HEK293 (cell line): Measurements from ENCODE around the gene C1orf56.

Source experiments
- CTCF ChIP-seq: fragments of 450-650 bp; formaldehyde crosslinking; IDR thresholded peaks from 2 replicates; pipeline ENCODE4 v1.5.1; 2016; ENCODE audit warnings: missing biosample characterization, missing genetic modification characterization
- SP2 ChIP-seq: fragments of 450-650 bp; formaldehyde crosslinking; IDR thresholded peaks from 2 replicates; pipeline ENCODE4 v1.5.1; 2016; ENCODE audit warnings: missing biosample characterization, missing genetic modification characterization
- ZBTB1 ChIP-seq: fragments of 450-650 bp; formaldehyde crosslinking; IDR thresholded peaks from 2 replicates; pipeline ENCODE4 v1.5.1; 2016; ENCODE audit warnings: missing biosample characterization, missing genetic modification characterization
- ZNF140 ChIP-seq: fragments of 450-650 bp; formaldehyde crosslinking; IDR thresholded peaks from 2 replicates; pipeline ENCODE4 v1.5.1; 2016; ENCODE audit warnings: missing biosample characterization, missing genetic modification characterization
- ZNF366 ChIP-seq: fragments of 450-650 bp; formaldehyde crosslinking; conservative IDR thresholded peaks from 2 replicates; pipeline ENCODE4 v1.5.1; 2016; ENCODE audit warnings: missing biosample characterization, missing genetic modification characterization
- ZNF558 ChIP-seq: fragments of 450-650 bp; formaldehyde crosslinking; IDR thresholded peaks from 2 replicates; pipeline ENCODE4 v1.5.1; 2016; ENCODE audit warnings: missing biosample characterization, missing genetic modification characterization
- ZNF580 ChIP-seq: fragments of 450-650 bp; formaldehyde crosslinking; IDR thresholded peaks from 2 replicates; pipeline ENCODE4 v1.5.1; 2016; ENCODE audit warnings: missing biosample characterization, missing genetic modification characterization
- ZNF670 ChIP-seq: fragments of 450-650 bp; formaldehyde crosslinking; IDR thresholded peaks from 2 replicates; pipeline ENCODE4 v1.5.1; 2016; ENCODE audit warnings: missing biosample characterization, missing genetic modification characterization, low read depth

GRCh38 chr1:151060007-151060656, 12.6 kb downstream of the C1orf56 start, which contains the start of gene MLLT11:
- TF ChIP-seq ZNF558 (no peak), CTCF (tag by site-specific recombination) (peak; percentile 64), ZNF366 (tag by site-specific recombination) (peak; percentile 93), ZNF580 (no peak), SP2 (peak; percentile 88), ZNF140 (no peak), ZBTB1 (no peak), ZNF670 (tag by site-specific recombination) (no peak)
